Smooth muscle cell (in vitro differentiated cells): ENCODE measurements around the gene M6PR. TPM values are rescaled to one million over a fixed set of nuclear protein-coding genes. Genes with fewer than 3 reads are reported as not detected.

Source experiments
- DNase-seq: peaks from one replicate; lab custom pipeline; 2025; ENCODE audit not compliant: unreplicated experiment; lab: John Stamatoyannopoulos, UW
- H2AFZ ChIP-seq: fragments of 200-600 bp; sonication (generic); 2 replicates; pipeline ENCODE4 v1.6.0; 2016; ENCODE audit warnings: antibody characterized with exemption, low read depth, mild to moderate bottlenecking
- H3F3A ChIP-seq: fragments of 200-600 bp; sonication (generic); 2 replicates; pipeline ENCODE4 v1.6.0; 2017; ENCODE audit warnings: antibody characterized with exemption, low read depth
- H3K27ac ChIP-seq: fragments of 200-600 bp; sonication (generic); 2 replicates; pipeline ENCODE4 v1.5.1; 2016; ENCODE audit warnings: low read depth, mild to moderate bottlenecking
- H3K27me3 ChIP-seq: fragments of 200-600 bp; sonication (generic); 2 replicates; pipeline ENCODE4 v1.6.1; 2016; ENCODE audit warnings: low read depth, mild to moderate bottlenecking
- H3K36me3 ChIP-seq: fragments of 200-600 bp; sonication (generic); 2 replicates; pipeline ENCODE4 v1.5.1; 2016; ENCODE audit warnings: low read depth
- H3K4me1 ChIP-seq: fragments of 200-600 bp; sonication (generic); 2 replicates; pipeline ENCODE4 v1.5.1; 2016; ENCODE audit warnings: low read depth
- H3K4me2 ChIP-seq: fragments of 200-600 bp; sonication (generic); 2 replicates; pipeline ENCODE4 v1.6.0; 2016; ENCODE audit warnings: mild to moderate bottlenecking
- H3K4me3 ChIP-seq: fragments of 200-600 bp; sonication (generic); 2 replicates; pipeline ENCODE4 v1.5.1; 2016; ENCODE audit warnings: mild to moderate bottlenecking
- H3K79me2 ChIP-seq: fragments of 200-600 bp; sonication (generic); 2 replicates; pipeline ENCODE4 v1.6.0; 2016; ENCODE audit warnings: low read depth, mild to moderate bottlenecking
- H3K9ac ChIP-seq: fragments of 200-600 bp; sonication (generic); 2 replicates; pipeline ENCODE4 v1.6.0; 2016; ENCODE audit warnings: low read depth
- H3K9me3 ChIP-seq: fragments of 200-600 bp; sonication (generic); replicated peaks from 2 replicates; pipeline ENCODE4 v1.5.1; 2016; ENCODE audit warnings: low read depth
- H4K20me1 ChIP-seq: fragments of 200-600 bp; sonication (generic); 2 replicates; pipeline ENCODE4 v1.6.0; 2016; ENCODE audit warnings: low read depth
- WGBS: methylation state at CpG from one replicate; pipeline ENCODE4 v1.1.7; 2016; ENCODE audit warnings: low lambda C conversion rate; 5-methylcytosine and 5-hydroxymethylcytosine counted together
- polyA plus RNA-seq: library from polyadenylated mRNA; unstranded; fragments of >200 nt; fragmentation: Nextera tagmentation; extraction: Ambion mirVana; gene quantifications from 2 replicates; pipeline ENCODE4 v1.2.1, GENCODE V29; 2016
- total RNA-seq: library from RNA; depleted of rRNA; stranded (reverse); fragments of >200 nt; gene quantifications from 2 replicates; pipeline ENCODE4 v1.2.3, GENCODE V29; 2014
- TF ChIP-seq, protein P1 (sequence below): fragments of 200-600 bp; sonication (generic); IDR thresholded peaks from 2 replicates; pipeline ENCODE4 v1.5.1; 2017; ENCODE audit warnings: borderline replicate concordance, mild to moderate bottlenecking, antibody characterized with exemption; ENCODE audit not compliant: insufficient read depth, poor library complexity, severe bottlenecking

The M6PR gene
- total and polyA plus RNA-seq, 2 experiments from 2014 or later, result 49.8 to 106 TPM

DNA sequence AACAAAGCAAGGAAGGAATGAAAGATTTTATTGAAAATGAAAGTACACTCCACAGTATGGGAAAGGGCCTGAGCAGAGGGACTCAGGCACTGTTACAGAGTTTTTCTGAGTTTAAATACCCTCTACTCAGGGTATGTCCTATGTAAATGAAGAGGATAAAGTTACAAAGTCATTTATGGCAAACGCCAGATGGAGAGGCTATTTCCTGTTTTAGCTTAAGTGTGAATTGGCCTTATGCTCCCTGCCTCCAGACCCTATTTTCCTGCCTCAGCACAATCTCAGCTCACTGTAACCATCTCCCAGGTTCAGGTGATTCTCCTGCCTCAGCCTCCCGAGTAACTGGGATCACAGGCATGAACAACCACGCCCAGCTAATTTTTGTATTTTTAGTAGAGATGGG is 41.9 kb downstream of the M6PR start:
- Histone ChIP-seq H3K27me3 (no peaks in the 10 kb centered on the region), H4K20me1 (no peaks in the 10 kb centered on the region), H3K4me2 (no peak overlapping the region), H3F3A (no peaks in the 10 kb centered on the region), H3K79me2 (no peaks in the 10 kb centered on the region), H2AFZ (no peak overlapping the region), H3K9ac (no peak overlapping the region), H3K9me3 (no peaks in the 10 kb centered on the region), H3K4me3 (no peak overlapping the region), H3K27ac (no peak overlapping the region), H3K36me3 (no peaks in the 10 kb centered on the region), H3K4me1 (peaks cover 9% of the 10 kb centered on the region)
- WGBS, result 68% methylated on average over 3 of the region's 3 CpGs
- no peak for DNase-seq
- TF ChIP-seq, protein P1, sequence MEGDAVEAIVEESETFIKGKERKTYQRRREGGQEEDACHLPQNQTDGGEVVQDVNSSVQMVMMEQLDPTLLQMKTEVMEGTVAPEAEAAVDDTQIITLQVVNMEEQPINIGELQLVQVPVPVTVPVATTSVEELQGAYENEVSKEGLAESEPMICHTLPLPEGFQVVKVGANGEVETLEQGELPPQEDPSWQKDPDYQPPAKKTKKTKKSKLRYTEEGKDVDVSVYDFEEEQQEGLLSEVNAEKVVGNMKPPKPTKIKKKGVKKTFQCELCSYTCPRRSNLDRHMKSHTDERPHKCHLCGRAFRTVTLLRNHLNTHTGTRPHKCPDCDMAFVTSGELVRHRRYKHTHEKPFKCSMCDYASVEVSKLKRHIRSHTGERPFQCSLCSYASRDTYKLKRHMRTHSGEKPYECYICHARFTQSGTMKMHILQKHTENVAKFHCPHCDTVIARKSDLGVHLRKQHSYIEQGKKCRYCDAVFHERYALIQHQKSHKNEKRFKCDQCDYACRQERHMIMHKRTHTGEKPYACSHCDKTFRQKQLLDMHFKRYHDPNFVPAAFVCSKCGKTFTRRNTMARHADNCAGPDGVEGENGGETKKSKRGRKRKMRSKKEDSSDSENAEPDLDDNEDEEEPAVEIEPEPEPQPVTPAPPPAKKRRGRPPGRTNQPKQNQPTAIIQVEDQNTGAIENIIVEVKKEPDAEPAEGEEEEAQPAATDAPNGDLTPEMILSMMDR, result no peak

DNA sequence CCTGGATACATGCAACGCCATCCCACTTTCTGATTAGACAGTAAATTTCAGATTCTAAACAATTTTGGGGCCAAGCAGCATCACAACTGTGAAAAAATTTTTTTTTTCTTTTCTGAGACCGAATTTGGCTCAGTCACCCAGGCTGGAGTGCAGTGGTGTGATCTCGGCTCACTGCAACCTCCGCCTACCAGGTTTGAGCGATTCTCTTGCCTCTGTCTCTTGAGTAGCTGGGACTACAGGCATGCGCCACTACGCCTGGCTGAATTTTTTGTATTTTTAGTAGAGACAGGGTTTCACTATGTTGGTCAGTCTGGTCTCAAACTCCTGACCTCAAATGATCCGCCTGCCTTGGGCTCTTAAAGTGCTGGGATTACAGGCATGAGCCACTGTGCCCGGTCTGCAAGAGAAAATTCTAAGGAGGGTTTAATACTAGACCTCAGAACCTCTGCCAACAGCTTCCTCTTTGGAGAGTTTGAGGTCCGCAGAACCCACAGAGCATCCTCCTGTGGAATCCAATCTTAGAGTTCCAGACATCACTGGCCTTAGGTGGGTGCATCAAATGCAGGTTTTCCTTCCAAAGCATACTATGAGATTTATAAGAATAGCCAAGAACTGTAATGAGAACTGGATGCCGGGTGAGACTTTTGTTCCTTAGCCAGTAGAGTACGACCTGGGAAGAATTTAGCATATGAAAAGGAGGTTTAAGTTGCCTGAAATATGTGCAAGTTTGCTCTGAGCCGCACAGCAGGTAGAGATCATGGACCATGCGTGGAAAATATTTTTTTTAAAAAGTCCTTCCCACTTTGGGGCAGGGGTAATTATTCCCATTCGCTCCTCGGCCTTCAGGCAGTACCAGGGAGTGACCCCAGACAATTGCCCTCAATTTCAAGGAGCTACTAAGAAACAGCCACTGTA is 42.9 kb downstream of the M6PR start:
- Histone ChIP-seq H4K20me1 (no peaks in the 10 kb centered on the region), H3K79me2 (no peaks in the 10 kb centered on the region), H3K4me3 (no peak overlapping the region), H3K4me1 (peaks cover under 1% of the 10 kb centered on the region), H3K27ac (no peak overlapping the region), H3K27me3 (no peaks in the 10 kb centered on the region), H3K9me3 (no peaks in the 10 kb centered on the region), H3K36me3 (no peaks in the 10 kb centered on the region), H3K4me2 (no peak overlapping the region), H3F3A (no peaks in the 10 kb centered on the region), H2AFZ (no peak overlapping the region), H3K9ac (no peak overlapping the region)
- no peak for DNase-seq
- TF ChIP-seq, protein P1, result no peak
- WGBS, result 69% methylated on average over 16 of the region's 16 CpGs

DNA sequence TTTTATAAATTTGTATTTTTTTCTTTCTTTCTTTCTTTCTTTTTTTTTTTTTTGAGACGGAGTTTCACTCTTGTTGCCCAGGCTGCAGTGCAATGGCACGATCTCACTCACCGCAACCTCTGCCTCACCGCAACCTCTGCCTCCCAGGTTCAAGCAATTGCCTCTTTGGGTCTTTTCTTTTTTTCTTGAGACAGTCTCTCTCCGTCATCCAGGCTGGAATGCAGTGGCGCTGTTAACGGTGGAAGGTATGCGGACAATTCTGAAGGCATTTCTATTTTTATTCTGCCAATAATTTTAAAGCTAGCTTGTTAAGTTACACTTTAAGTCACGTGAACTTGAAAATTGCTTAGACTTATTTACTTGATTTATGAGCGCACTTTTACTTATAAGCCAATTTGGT is 43.9 kb downstream of the M6PR start:
- Histone ChIP-seq H3K4me3 (no peak overlapping the region), H3K4me2 (no peak overlapping the region), H4K20me1 (no peaks in the 10 kb centered on the region), H3K36me3 (no peaks in the 10 kb centered on the region), H3K4me1 (no peaks in the 10 kb centered on the region), H2AFZ (no peak overlapping the region), H3F3A (no peaks in the 10 kb centered on the region), H3K9ac (no peak overlapping the region), H3K79me2 (no peaks in the 10 kb centered on the region), H3K27ac (no peak overlapping the region), H3K27me3 (no peaks in the 10 kb centered on the region), H3K9me3 (no peaks in the 10 kb centered on the region)
- no peak for DNase-seq
- TF ChIP-seq, protein P1, result no peak
- whole genome bisulfite sequencing, result 47% methylated on average over 10 of the region's 10 CpGs

DNA sequence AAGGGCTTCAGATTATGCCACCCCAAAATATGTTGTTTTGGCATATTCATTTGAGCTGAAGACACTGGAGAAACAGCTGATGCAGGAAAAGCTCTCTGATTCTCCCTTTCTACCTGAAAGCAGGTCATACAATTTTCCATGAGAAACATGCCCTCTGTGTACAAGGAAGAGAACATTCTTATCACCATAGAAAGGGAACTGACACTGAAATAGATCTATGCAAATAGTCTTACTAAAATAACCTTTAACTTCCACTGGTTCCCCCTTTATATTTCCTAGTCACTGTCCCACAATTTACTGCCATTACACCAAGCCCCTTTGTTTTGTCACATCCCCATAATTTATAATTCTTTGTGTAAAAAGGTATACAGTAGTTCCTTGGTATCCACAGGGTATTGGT is 44.8 kb downstream of the M6PR start:
- no peaks in the 10 kb centered on the region for H3K36me3 ChIP-seq
- H3K9me3 ChIP-seq, result no peaks in the 10 kb centered on the region
- no peak overlapping the region for H3K9ac ChIP-seq
- no peaks in the 10 kb centered on the region for H3F3A ChIP-seq
- H3K4me2 ChIP-seq, result no peak overlapping the region
- no peaks in the 10 kb centered on the region for H3K4me1 ChIP-seq
- H2AFZ ChIP-seq, result no peak overlapping the region
- DNase-seq, result no peak
- no peaks in the 10 kb centered on the region for H3K79me2 ChIP-seq
- TF ChIP-seq, protein P1, result no peak
- H3K27me3 ChIP-seq, result no peaks in the 10 kb centered on the region
- no peak overlapping the region for H3K4me3 ChIP-seq
- H3K27ac ChIP-seq, result no peak overlapping the region
- H4K20me1 ChIP-seq, result no peaks in the 10 kb centered on the region
